Activated naive CD4-positive, alpha-beta T cell treated with anti-CD3 and anti-CD28 coated beads, Interleukin-2, amount 50 U/mL, for 24 hours (primary cell): ENCODE data around the gene NT5C1A.

Experiments
- H3K27ac Mint-ChIP-seq: one replicate; pipeline ENCODE4 v1.8.0; 2021; ENCODE audit warnings: mild to moderate bottlenecking, mixed read lengths
- H3K27me3 Mint-ChIP-seq: one replicate; pipeline ENCODE4 v1.8.0; 2021; ENCODE audit warnings: mixed read lengths
- H3K36me3 Mint-ChIP-seq: one replicate; pipeline ENCODE4 v1.8.0; 2021; ENCODE audit warnings: mixed read lengths
- H3K4me1 Mint-ChIP-seq: one replicate; pipeline ENCODE4 v1.8.0; 2021; ENCODE audit warnings: mixed read lengths
- H3K4me3 Mint-ChIP-seq: one replicate; pipeline ENCODE4 v1.8.0; 2021; ENCODE audit warnings: mild to moderate bottlenecking, mixed read lengths
- H3K9me3 Mint-ChIP-seq: one replicate; pipeline ENCODE4 v1.8.0; 2021; ENCODE audit warnings: mixed read lengths

The NT5C1A gene

GRCh38 chr1:39679821-39680220, 7.9 kb upstream of the NT5C1A start:
- Mint-ChIP-seq H3K4me1 (peaks cover 34% of the 10 kb centered on the region), H3K27me3 (peaks cover 2% of the 10 kb centered on the region)

DNA sequence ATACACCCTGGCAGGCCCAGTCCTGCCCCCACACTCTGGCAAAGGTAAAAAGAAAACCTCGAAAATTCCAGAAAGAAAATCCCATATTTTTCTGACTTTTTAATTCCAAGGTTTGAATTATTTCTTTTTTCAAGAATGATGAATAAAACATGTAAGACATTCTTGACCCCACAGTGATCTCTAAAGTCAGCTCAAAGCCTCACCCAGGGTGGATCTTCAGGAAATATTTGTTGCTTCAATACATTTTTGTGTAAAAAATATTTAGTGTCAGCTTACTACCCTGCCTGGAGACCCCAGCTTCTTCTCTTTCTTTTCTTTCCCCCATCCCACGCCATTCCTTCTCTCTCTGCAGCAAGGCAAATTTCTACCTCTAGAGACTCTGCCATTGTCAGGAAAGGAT, 7.0 kb upstream of the NT5C1A start:
- Mint-ChIP-seq H3K4me1 (peaks cover 29% of the 10 kb centered on the region), H3K36me3 (peaks cover 5% of the 10 kb centered on the region), H3K9me3 (no peaks in the 10 kb centered on the region), H3K27ac (no peak overlapping the region), H3K27me3 (peaks cover 2% of the 10 kb centered on the region), H3K4me3 (no peak overlapping the region)

More at GRCh38 chr1:39679821-39680220, 7.9 kb upstream of the NT5C1A start:
- H3K4me3 Mint-ChIP-seq: no peak overlapping the region
- no peak overlapping the region for H3K27ac Mint-ChIP-seq
- no peaks in the 10 kb centered on the region for H3K9me3 Mint-ChIP-seq
- H3K36me3 Mint-ChIP-seq: peaks cover 5% of the 10 kb centered on the region

GRCh38 chr1:39677645-39678044, 5.7 kb upstream of the NT5C1A start:
- Mint-ChIP-seq H3K27me3 (no peaks in the 10 kb centered on the region), H3K4me1 (peaks cover 23% of the 10 kb centered on the region), H3K9me3 (no peaks in the 10 kb centered on the region), H3K4me3 (no peak overlapping the region), H3K27ac (peak overlapping the region; percentile 1), H3K36me3 (peaks cover 2% of the 10 kb centered on the region)

DNA sequence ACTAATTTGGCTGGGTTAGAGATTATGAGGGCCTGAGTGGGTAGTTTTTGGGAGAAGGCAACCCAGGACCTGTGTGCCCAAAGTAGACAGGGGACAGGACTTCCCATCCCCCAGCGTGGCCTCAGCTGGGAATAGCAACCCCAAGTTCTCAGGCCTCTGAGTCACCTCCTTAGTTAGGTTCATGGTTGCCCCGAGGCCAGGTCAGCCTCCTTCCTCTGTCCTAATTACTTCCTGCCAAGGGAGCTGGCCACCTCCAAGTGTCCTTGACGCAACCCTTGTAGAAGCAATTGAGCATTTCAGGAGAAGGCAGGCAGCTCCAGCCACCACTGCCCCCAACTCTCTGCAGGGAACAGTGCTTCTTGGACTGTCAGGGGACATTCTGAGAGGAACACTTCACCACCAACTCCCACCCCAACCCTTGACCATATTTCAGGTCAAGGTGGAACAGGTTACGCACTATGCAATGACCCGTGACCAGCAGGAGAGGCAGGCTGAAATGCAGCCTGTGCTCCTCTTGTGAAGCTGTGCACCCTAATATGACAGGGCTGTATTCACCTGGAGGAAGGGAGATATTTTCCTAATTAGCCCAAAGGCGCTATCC, 5.1 kb upstream of the NT5C1A start:
- Mint-ChIP-seq H3K27ac (no peak overlapping the region), H3K36me3 (no peaks in the 10 kb centered on the region), H3K4me3 (no peak overlapping the region), H3K4me1 (peaks cover 19% of the 10 kb centered on the region), H3K27me3 (no peaks in the 10 kb centered on the region), H3K9me3 (no peaks in the 10 kb centered on the region)

GRCh38 chr1:39675220-39675619, 3.3 kb upstream of the NT5C1A start:
- no peaks in the 10 kb centered on the region for H3K36me3 Mint-ChIP-seq
- H3K27ac Mint-ChIP-seq: no peak overlapping the region
- peaks cover 5% of the 10 kb centered on the region for H3K27me3 Mint-ChIP-seq
- H3K9me3 Mint-ChIP-seq: no peaks in the 10 kb centered on the region
- H3K4me1 Mint-ChIP-seq: peaks cover 7% of the 10 kb centered on the region
- H3K4me3 Mint-ChIP-seq: no peak overlapping the region

DNA sequence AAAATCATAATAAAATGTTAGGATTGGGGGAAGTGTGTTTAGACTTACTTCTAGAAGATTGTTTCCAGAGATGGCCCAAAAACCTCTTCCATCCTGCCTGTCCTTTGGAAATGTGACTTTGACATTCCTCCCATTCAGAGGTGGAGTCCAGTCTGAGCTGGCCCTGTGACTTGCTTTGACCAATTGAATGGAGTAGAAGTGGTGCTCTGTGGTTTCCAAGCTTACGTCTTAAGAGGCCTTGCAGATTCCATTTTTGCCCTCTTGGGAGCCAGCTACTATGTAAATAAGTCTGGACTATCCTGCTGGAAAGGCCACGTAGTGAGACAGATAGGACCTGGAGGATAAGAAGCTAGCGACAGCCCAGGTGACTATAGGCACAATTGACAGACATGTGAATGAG, 1.3 kb upstream of the NT5C1A start:
- peaks cover 4% of the 10 kb centered on the region for H3K4me1 Mint-ChIP-seq
- H3K9me3 Mint-ChIP-seq: no peaks in the 10 kb centered on the region
- peaks cover 8% of the 10 kb centered on the region for H3K27me3 Mint-ChIP-seq
- H3K27ac Mint-ChIP-seq: no peak overlapping the region
- no peak overlapping the region for H3K4me3 Mint-ChIP-seq
- H3K36me3 Mint-ChIP-seq: no peaks in the 10 kb centered on the region

DNA sequence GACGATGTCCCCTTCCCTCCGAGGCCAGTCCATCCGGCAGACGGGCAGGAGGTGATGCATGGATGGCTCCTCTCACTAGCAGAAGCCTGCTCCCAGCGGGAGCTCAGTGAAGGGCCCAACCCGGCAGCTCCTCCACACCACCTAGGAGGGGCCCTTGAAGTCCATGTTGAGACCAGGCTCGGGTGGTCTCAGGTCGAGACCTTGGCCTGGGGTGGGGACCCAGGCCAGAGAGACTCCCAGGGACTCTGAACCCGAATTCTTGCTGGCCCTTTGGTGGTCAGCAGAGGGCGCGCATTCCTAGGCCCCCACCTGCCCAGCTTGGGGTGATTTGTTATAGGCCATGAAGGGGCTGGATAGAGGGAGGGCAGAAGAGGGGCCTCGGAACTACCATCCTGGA, 642 bp upstream of the NT5C1A start:
- H3K4me3 Mint-ChIP-seq: peak overlapping the region; percentile 74
- H3K36me3 Mint-ChIP-seq: no peaks in the 10 kb centered on the region
- no peaks in the 10 kb centered on the region for H3K9me3 Mint-ChIP-seq
- no peak overlapping the region for H3K27ac Mint-ChIP-seq
- H3K27me3 Mint-ChIP-seq: peaks cover 8% of the 10 kb centered on the region
- H3K4me1 Mint-ChIP-seq: peaks cover 7% of the 10 kb centered on the region

DNA sequence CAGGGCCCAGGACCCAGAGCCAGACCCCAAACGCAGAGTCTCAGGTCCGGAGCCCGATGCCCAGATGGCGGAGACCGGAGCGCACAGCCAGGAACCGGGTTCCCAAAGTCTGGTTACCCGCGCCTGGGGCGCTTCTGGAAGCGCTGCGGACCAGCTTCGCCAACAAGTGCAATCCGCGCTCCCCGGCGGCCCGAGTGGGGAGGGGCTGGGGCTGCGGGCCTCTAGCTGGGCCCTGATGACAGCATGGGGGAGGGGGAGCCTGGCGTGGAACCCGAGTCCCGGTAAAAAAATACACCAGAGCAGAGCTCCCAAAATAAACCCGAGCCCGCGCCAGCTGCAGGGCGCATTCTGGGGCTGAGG, 494 bp downstream of the NT5C1A start:
- H3K4me3 Mint-ChIP-seq: peak overlapping the region; percentile 46
- no peaks in the 10 kb centered on the region for H3K9me3 Mint-ChIP-seq
- H3K27ac Mint-ChIP-seq: no peak overlapping the region
- H3K27me3 Mint-ChIP-seq: peaks cover 8% of the 10 kb centered on the region
- peaks cover 18% of the 10 kb centered on the region for H3K4me1 Mint-ChIP-seq
- no peaks in the 10 kb centered on the region for H3K36me3 Mint-ChIP-seq

DNA sequence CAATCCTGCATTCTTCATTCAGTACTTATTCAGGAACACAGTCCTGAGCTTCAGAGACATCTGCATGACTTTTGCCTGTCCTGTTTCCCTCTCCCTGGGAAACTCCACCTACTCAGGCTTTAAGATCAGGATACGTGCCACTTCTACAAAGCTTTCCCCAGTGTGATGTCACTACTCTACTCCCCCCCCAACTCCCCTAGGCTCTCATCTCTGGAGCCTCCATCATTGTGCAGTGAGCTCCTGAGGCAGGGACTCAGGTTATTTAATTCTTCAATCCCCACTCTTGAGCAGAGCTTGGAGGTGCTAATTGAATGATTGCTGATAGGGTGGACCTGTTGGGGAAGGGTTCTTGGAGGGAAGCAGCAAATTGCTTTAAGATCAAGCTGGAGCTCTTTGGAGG, 1.2 kb downstream of the NT5C1A start:
- H3K4me1 Mint-ChIP-seq: peaks cover 18% of the 10 kb centered on the region
- H3K27ac Mint-ChIP-seq: no peak overlapping the region
- H3K4me3 Mint-ChIP-seq: peak overlapping the region; percentile 46
- H3K9me3 Mint-ChIP-seq: no peaks in the 10 kb centered on the region
- no peaks in the 10 kb centered on the region for H3K36me3 Mint-ChIP-seq
- peaks cover 8% of the 10 kb centered on the region for H3K27me3 Mint-ChIP-seq

- Mint-ChIP-seq H3K27me3 (peaks cover 8% of the 10 kb centered on the region), H3K4me1 (peaks cover 18% of the 10 kb centered on the region), H3K9me3 (no peaks in the 10 kb centered on the region), H3K36me3 (no peaks in the 10 kb centered on the region), H3K4me3 (no peak overlapping the region), H3K27ac (no peak overlapping the region)
Observed at GRCh38 chr1:39668894-39669293, 3.0 kb downstream of the NT5C1A start.

- Mint-ChIP-seq H3K27me3 (peaks cover 8% of the 10 kb centered on the region), H3K27ac (no peak overlapping the region), H3K4me1 (peaks cover 18% of the 10 kb centered on the region), H3K9me3 (no peaks in the 10 kb centered on the region), H3K4me3 (no peak overlapping the region), H3K36me3 (no peaks in the 10 kb centered on the region)
Observed at GRCh38 chr1:39668111-39668510, 3.8 kb downstream of the NT5C1A start.

DNA sequence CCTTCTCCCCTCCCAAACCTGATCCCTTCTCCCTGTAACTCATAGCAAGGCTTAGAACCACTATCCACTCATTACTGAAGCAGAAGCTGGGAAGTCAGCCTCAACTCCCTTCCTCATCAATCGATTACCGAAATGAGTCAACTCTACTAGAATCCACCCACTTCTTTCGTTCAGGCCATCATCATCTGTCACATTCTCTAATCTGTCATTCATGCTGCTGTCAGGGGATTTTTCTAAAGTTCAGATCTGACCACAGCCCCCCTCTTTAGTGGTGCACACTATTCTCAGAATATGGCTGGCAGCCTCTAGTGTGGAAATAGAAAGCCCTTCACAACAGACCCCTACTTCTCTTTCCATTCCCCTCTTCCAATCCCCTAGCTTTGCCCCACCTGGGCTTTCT, 5.1 kb downstream of the NT5C1A start:
- H3K27ac Mint-ChIP-seq: peak overlapping the region; percentile 74
- H3K4me3 Mint-ChIP-seq: peak overlapping the region; percentile 32
- H3K4me1 Mint-ChIP-seq: peaks cover 18% of the 10 kb centered on the region
- no peaks in the 10 kb centered on the region for H3K9me3 Mint-ChIP-seq
- H3K27me3 Mint-ChIP-seq: peaks cover 8% of the 10 kb centered on the region
- H3K36me3 Mint-ChIP-seq: no peaks in the 10 kb centered on the region

- peaks cover 14% of the 10 kb centered on the region for H3K4me1 Mint-ChIP-seq
- H3K36me3 Mint-ChIP-seq: no peaks in the 10 kb centered on the region
- H3K27me3 Mint-ChIP-seq: no peaks in the 10 kb centered on the region
- no peaks in the 10 kb centered on the region for H3K9me3 Mint-ChIP-seq
- no peak overlapping the region for H3K27ac Mint-ChIP-seq
- H3K4me3 Mint-ChIP-seq: no peak overlapping the region
Observed at GRCh38 chr1:39663559-39663958, 8.3 kb downstream of the NT5C1A start.

- Mint-ChIP-seq H3K27ac (no peak overlapping the region), H3K36me3 (no peaks in the 10 kb centered on the region), H3K4me3 (no peak overlapping the region), H3K9me3 (no peaks in the 10 kb centered on the region), H3K4me1 (peaks cover 17% of the 10 kb centered on the region), H3K27me3 (peaks cover 1% of the 10 kb centered on the region)
Observed at GRCh38 chr1:39662861-39663260, 9.0 kb downstream of the NT5C1A start.

- Mint-ChIP-seq H3K36me3 (no peaks in the 10 kb centered on the region), H3K27me3 (peaks cover 1% of the 10 kb centered on the region), H3K9me3 (no peaks in the 10 kb centered on the region), H3K4me1 (peaks cover 5% of the 10 kb centered on the region), H3K27ac (no peak overlapping the region), H3K4me3 (no peak overlapping the region)
Observed at GRCh38 chr1:39659538-39659937, 12.4 kb downstream of the NT5C1A start.

GRCh38 chr1:39659110-39659509, 12.8 kb downstream of the NT5C1A start:
- Mint-ChIP-seq H3K27me3 (peaks cover 1% of the 10 kb centered on the region), H3K9me3 (no peaks in the 10 kb centered on the region), H3K4me3 (no peak overlapping the region), H3K27ac (no peak overlapping the region), H3K4me1 (peaks cover 5% of the 10 kb centered on the region), H3K36me3 (no peaks in the 10 kb centered on the region)

- H3K27ac Mint-ChIP-seq: peak overlapping the region; percentile 56
- H3K9me3 Mint-ChIP-seq: no peaks in the 10 kb centered on the region
- peaks cover 8% of the 10 kb centered on the region for H3K4me1 Mint-ChIP-seq
- H3K4me3 Mint-ChIP-seq: no peak overlapping the region
- H3K36me3 Mint-ChIP-seq: no peaks in the 10 kb centered on the region
- H3K27me3 Mint-ChIP-seq: peaks cover 1% of the 10 kb centered on the region
Observed at GRCh38 chr1:39657923-39658485, 13.9 kb downstream of the NT5C1A start.
